Lower leg skin (tissue), 3 donors: Measurements from ENCODE around the gene ALG9.

Experiments used
- CTCF ChIP-seq, 3 donors: fragments of 450-650 bp; IDR thresholded peaks; one replicate each; pipeline ENCODE4 v1.5.1; 2016; ENCODE audit warnings: antibody characterized with exemption in 3 of 3, mild to moderate bottlenecking in 3 of 3, moderate library complexity in 2 of 3
- POLR2A ChIP-seq, 2 donors: fragments of 450-650 bp; IDR thresholded peaks; one replicate each; pipeline ENCODE4 v1.6.1; 2016 to 2017; ENCODE audit warnings: antibody characterized with exemption in 2 of 2, mild to moderate bottlenecking in 1 of 2, moderate library complexity in 1 of 2

DNA sequence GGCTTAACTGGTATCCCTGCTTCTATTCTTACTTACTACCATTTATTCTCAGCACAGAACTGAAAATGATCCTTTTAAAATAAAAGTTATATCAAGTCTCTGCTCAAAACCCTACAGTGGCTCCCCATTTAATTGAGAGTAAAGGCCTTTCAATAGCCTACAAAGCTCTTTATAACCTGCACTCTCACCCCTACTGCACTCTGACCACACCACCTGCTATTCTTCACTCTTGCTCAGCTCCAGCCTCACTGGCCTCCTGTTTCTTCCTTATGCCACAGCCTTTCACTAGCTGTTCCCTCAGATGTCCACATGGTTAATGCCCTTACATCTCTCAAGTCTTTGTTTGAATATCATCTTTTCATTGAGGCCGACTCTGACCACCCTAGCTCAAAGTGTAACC lies 64.3 kb downstream of the ALG9 start:
- no peak for TF ChIP-seq CTCF (IDR thresholded peaks at IDR 0.05)
- no peak for TF ChIP-seq POLR2A (IDR thresholded peaks at IDR 0.05)
